Fibroblast of lung (primary cell): ENCODE results near the gene SIRPG.

ENCODE experiments used
- CTCF ChIP-seq, 2 donors: IDR thresholded peaks in 1 of 2; conservative IDR thresholded peaks in 1 of 2; 1 replicate in 1 of 2; 2 replicates in 1 of 2; pipeline ENCODE4 v1.5.1; 2011 to 2012; ENCODE audit warnings: low read length in 2 of 2, control low read depth in 1 of 2, inconsistent platforms in 1 of 2, low read depth in 1 of 2, mild to moderate bottlenecking in 1 of 2
- EZH2 ChIP-seq: IDR thresholded peaks from 2 replicates; pipeline ENCODE4 v1.5.1; 2012; ENCODE audit warnings: low read length, control low read depth, mild to moderate bottlenecking; ENCODE audit errors: missing control alignments

GRCh38 chr20:1660246-1660645 lies 2.7 kb upstream of the SIRPG start:
- TF ChIP-seq CTCF (conservative IDR thresholded peaks at IDR 0.05 in 1 of 2, IDR thresholded peaks at IDR 0.05 in 1 of 2; ENCODE audit: low read depth in 1 of 2, low read length in 2 of 2) (no peak), EZH2 (no peak)
